HuH-7 (cell line): ENCODE measurements around the gene CYB5R2.

Source experiments
- DNase-seq: peaks from one replicate; pipeline ENCODE4 v3.0.0; 2011; ENCODE audit warnings: low spot score

The CYB5R2 gene

DNA sequence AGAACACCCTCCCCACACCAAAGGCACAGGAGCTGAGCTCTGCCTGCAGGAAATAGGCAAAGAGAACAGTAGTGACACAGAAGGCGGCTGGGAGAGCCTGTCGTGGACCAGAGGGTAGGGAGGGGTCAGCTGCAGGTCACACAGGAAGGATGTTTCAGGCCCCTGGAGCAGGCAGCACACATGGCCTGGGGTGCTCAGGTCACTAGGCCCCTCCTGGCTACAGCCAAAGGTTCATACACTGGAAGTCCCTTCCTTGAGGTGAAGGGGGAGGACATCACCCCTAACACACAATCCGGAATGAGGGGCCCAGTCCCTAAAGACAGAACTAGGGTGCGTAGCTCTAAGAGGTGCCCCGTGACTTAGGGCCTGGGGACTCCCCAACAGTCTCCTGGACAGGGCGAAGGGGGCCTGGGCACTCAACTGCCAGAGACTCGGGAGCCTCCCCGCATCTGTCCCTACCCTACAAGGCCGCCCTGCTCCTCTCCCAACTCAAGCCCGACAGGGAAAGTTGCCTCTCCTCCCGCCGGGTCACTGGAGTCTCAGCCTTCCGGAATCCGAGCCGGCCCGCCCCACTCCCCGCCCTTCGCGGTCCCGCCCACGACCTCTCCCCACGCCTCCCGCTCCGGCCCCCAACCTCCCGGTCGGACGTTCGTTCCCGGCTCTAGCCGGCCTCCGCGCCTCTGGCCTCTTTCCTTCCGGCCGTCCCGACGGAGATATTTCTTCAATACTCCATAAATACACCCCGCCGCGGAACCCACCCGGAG lies at the start of gene CYB5R2:
TSS of gene CYB5R2 (minus strand) at position 541 of the 764 bp plus-strand sequence. CDS start 675 bp downstream, outside the sequence.
- DNase-seq: peak; percentile 77

- DNase-seq: no peak
Observed at GRCh38 chr11:7714786-7715185, 41.5 kb upstream of the CYB5R2 start.

- DNase-seq: no peak
Observed at GRCh38 chr11:7706377-7706776, 33.1 kb upstream of the CYB5R2 start, which contains the start of gene OVCH2. OVCH2 (minus strand) TSS chr11:7706477; CDS start chr11:7706394, 83 bp downstream.

- no peak for DNase-seq
Observed at GRCh38 chr11:7703740-7704139, 30.4 kb upstream of the CYB5R2 start.

DNA sequence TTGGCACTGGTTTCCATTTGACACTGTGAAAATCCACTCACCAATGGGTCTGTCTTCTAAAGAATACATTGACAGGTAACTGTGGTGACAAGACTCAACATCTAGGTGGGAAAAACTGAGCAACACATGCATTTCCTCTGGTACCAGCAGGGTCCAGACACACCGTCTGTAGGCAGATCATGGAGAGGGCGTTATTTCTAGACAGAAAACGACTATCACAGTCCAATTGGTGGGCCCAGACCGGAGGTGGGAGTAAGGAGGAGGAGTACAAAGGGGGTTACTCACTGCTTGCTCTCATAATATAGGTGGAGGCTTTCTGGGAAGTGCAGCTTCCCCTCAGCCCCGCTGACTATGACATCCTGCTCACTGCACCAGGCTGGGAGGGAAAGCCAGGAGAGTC lies 23.1 kb upstream of the CYB5R2 start:
- DNase-seq: no peak

GRCh38 chr11:7694235-7694634 lies 20.9 kb upstream of the CYB5R2 start:
- no peak for DNase-seq

DNA sequence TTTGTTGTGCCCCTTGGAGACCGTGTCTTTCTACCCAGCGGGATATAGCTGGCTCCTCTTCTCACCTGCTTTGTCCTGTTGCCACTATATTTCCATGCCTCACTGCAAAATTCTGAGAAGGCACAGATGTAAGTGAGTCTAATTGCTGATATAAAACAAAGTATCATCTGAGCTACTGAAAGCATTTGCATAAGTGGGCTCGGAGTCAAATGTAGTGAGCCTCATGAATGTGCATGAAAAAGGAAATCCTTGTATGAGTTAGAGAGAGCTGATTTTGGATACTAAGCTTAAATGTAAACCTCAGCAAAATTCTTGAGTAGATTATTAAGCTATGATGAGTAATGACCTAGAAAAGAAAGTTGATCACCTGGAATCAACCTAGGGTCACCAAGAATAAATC lies 19.1 kb upstream of the CYB5R2 start:
- no peak for DNase-seq

GRCh38 chr11:7691759-7692350 lies 18.6 kb upstream of the CYB5R2 start:
- no peak for DNase-seq

DNA sequence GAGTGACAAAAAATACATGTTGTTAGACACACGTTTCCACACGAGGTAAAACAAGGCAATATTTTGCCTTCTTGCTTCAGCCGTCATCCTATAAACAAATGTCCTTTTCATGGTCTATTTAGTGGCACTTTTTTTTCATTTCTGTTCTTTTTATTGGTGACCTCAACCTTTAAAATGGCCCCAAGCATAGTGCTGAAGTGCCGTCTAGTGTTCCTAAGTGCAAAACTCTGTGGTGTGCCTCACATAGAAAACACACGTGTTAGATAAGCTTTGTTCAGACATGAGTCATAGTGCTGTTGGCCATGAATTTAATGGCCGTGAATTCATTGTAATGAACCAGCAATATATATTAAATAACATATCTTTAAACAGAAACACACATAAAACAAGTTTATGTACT lies 17.3 kb upstream of the CYB5R2 start:
- DNase-seq: no peak

GRCh38 chr11:7689239-7689638 lies 15.9 kb upstream of the CYB5R2 start:
- DNase-seq: no peak

GRCh38 chr11:7688238-7688826 lies 15.0 kb upstream of the CYB5R2 start:
- peak; percentile 39 for DNase-seq

GRCh38 chr11:7687386-7687785 lies 14.1 kb upstream of the CYB5R2 start:
- DNase-seq: no peak

- DNase-seq: no peak
Observed at GRCh38 chr11:7686761-7687160, 13.5 kb upstream of the CYB5R2 start.

DNA sequence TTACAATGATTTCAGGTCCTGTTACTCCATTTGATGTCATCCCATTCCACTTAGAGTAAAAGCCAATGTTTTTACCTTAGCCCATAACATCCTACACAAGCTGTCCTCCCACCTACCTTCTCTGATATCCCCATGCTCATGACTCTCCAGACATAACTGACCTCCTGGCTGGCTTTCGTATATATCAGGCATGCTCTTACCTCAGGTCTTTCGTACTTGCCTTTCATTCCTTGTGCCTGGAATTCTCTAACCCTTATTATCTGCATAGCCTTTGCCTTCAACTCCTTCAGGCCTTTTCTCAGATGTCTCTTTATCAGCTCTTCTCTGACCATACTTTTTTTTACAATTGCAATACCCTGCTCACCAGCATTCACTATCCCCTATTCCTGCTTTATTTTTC lies 10.3 kb upstream of the CYB5R2 start:
- DNase-seq: no peak

DNA sequence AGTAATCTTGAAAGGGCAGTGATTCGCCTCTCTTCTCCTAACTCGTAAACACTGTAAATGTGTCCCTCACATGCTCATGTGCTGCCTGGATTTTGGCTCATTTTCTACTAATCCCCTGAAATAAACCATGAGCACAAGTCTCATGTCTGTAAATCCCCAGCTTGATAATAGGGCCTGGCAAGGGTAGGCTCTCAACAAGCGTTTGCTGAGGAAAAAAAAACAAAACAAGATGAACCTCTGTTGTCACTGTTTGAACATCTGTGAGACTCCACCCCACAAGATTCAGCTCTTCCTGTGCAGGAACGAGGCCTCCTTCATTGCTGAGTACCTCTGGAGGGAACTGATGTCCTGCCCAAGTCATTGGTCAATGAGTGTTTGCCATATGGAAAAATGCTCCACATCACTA lies 4.5 kb upstream of the CYB5R2 start:
- DNase-seq: no peak

DNA sequence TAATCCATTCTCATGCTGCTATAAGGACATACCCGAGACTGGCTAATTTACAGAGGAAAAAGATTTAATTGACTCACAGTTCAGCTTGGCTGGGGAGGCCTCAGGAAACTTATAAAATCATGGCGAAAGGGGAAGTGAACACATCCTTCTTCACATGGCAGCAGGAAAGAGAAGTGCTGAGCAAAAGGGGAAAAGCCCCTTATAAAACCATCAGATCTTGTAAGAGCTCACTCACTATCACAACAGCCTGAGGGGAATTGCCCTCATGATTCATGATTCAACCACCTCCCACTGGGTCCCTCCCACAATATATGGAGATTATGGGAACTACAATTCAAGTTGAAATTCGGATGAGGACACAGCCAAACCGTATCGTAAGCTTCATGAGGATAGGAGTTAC lies 3.8 kb upstream of the CYB5R2 start:
- no peak for DNase-seq

DNA sequence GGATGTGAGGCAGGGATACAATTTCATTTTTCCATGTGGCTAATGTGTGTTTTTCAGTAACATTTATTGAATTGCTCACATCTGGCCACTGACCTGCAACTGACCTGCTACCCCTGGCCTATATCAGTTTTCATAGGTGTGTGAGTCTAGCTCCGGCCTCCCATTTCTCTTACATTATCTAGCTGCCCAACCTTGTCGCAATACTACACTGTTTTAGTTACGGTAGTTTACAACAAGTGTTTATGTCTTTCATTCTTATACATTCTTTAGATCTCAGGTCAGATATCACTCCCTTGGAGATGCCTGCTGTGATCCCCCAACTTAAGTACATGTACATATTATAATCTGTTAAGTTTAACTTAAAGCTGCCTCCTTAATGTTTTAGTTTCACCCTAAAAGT lies 2.3 kb upstream of the CYB5R2 start:
- DNase-seq: no peak

DNA sequence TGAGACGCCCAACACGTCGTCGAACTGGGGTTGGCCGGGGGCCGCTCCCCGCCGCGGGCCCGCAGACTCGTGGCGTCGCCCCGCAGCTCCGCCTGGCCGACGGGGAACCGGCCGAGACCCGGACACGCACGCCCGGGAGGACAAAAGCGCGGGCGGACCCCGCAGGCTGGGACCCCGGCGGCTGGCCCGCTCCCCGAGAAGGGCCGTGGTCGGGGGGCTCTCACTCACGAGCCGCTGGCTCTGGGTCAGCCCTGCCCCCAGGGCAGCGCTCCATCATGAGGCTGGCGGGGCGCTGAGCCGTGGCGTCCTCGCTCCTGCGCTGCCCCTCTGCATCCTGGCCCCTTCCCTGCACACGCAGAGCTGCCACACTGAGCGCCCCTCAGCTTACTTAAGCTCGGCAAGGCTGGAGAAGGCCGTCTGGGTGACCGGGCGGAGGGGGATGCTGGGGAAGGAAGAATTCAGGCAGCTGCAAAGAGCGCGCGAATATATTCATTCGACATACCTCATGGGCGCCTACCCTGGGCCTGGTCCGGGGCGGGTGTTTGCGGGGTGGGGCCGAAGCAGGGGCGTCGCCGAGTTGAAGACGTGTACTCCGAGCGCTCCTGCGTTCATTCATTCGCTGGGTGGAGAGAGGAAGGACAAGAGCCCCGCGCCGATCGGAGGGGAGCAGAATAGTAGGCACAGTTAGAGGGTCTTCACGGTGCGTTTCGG lies 579 bp upstream of the CYB5R2 start:
- peak; percentile 69 for DNase-seq

DNA sequence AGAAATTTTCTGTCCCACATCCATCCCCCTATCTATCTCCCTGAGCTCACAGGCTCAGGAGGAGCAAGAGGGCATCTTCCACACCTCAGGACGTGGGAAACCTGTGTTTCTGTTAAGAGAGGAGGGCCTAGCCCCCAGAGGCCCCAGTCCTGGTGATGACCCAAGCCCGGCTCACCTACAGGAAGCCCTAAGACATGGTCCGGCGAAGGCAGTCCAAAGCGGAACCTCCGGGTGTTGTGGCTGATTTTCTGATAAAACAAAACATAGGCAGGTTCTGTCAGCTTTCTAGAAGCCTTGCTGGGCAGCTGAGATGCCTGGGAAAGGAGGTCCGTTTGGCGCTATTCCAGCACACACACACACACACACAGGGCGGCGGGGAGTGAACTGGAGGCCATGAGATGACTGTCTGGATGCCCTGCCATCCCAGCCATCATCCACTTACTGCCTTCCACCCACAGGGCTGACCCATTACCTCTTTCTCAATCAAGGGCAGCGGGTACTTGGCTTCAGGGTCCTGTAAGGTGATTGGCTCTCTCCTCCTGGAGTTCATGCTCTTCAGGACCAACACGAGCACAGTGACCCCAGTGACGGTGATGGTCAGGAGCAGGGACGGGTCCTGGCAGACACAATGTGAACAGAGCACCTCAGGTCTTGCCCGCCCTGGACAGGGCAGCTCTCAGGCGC lies 882 bp downstream of the CYB5R2 start:
- DNase-seq: no peak

GRCh38 chr11:7671347-7672215 lies 1.7 kb downstream of the CYB5R2 start:
- DNase-seq: no peak

GRCh38 chr11:7670641-7671040 lies 2.7 kb downstream of the CYB5R2 start:
- DNase-seq: no peak
